Fibroblast of villous mesenchyme (primary cell): Measurements from ENCODE around the gene HTD2. TPM values are rescaled to one million over a fixed set of nuclear protein-coding genes. Genes with fewer than 3 reads are reported as not detected.

Source experiments
- DNase-seq: peaks from one replicate; pipeline ENCODE4 v3.0.0-alpha.2; 2010; ENCODE audit warnings: low read depth
- H3K4me3 ChIP-seq: 2 replicates; pipeline ENCODE4 v1.5.1; 2011; ENCODE audit warnings: low read depth, mild to moderate bottlenecking, low read length
- total RNA-seq: library from RNA; depleted of rRNA; stranded (reverse); fragments of >200 nt; gene quantifications from 2 replicates; pipeline ENCODE4 v1.2.3, GENCODE V29; 2012
- TF ChIP-seq, protein P1 (sequence below): IDR thresholded peaks from 2 replicates; pipeline ENCODE4 v1.5.1; 2012; ENCODE audit warnings: low read depth, mild to moderate bottlenecking, low read length; ENCODE audit not compliant: insufficient read depth

The HTD2 gene
- total RNA-seq, 1 donor, result 9.9 TPM

GRCh38 chr3:58340594-58341244, 34.4 kb downstream of the HTD2 start:
- H3K4me3 ChIP-seq, result no peak overlapping the region
- no peak for DNase-seq
- TF ChIP-seq, protein P1, sequence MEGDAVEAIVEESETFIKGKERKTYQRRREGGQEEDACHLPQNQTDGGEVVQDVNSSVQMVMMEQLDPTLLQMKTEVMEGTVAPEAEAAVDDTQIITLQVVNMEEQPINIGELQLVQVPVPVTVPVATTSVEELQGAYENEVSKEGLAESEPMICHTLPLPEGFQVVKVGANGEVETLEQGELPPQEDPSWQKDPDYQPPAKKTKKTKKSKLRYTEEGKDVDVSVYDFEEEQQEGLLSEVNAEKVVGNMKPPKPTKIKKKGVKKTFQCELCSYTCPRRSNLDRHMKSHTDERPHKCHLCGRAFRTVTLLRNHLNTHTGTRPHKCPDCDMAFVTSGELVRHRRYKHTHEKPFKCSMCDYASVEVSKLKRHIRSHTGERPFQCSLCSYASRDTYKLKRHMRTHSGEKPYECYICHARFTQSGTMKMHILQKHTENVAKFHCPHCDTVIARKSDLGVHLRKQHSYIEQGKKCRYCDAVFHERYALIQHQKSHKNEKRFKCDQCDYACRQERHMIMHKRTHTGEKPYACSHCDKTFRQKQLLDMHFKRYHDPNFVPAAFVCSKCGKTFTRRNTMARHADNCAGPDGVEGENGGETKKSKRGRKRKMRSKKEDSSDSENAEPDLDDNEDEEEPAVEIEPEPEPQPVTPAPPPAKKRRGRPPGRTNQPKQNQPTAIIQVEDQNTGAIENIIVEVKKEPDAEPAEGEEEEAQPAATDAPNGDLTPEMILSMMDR, result no peak

DNA sequence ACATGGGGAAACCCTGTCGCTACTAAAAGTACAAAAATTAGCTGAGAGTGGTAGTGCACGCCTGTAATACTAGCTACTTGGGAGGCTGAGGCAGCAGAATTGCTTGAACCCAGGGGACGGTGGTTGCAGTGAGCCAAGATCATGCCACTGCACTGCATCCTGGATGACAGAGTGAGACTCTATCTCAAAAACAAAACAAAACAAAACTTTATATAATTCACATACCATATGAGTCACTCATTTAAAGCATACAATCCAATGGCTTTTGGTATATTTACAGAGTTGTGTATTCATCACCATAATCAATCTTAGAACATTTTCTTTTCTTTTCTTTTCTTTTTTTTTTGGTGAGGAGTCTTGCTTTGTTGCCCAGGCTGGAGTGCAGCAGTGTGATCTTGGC, 35.1 kb downstream of the HTD2 start:
- TF ChIP-seq, protein P1, result no peak
- H3K4me3 ChIP-seq, result no peak overlapping the region
- DNase-seq, result no peak

- TF ChIP-seq, protein P1, result no peak
- DNase-seq, result no peak
- H3K4me3 ChIP-seq, result no peak overlapping the region
Observed at GRCh38 chr3:58342676-58343075, 36.4 kb downstream of the HTD2 start.

DNA sequence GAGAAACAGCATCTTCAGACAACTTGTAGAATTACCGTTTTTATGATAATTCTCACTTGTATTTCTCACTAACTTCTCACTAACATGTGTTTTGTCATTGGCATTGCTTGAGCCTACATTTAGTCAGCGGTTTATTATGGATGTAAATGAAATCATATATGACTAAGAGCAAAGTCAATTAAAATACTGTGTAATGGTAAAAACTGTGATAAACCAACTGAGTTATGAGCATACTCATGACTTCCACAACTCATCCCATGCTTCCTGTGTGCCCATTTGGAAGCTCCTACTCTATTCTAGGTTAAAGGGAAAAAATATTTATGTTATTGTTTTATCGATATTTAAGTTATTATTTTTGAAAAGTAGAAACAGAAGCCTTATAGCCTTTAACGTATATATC, 39.1 kb downstream of the HTD2 start:
- TF ChIP-seq, protein P1, result no peak
- no peak for DNase-seq
- no peak overlapping the region for H3K4me3 ChIP-seq

GRCh38 chr3:58346368-58346767, 40.0 kb downstream of the HTD2 start:
- no peak overlapping the region for H3K4me3 ChIP-seq
- TF ChIP-seq, protein P1, result no peak
- DNase-seq, result no peak

DNA sequence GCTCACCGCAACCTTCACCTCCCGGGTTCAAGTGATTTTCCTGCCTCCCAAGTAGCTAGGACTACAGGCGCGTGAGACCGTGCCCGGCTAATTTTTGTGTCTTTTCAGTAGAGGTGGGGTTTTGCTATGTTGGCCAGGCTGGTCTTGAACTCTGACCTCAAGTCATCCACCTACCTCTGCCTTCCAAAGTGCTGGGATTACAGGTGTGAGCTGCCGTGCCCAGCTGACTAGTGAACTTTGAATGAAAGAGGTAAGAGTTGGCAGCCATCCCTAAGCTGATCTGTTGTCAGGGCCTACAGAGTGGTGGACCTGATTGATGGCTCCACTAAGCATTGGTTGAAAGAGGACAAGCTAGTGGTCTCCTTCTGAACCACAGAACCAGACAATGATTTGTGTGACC, 41.7 kb downstream of the HTD2 start:
- TF ChIP-seq, protein P1, result no peak

More for the DNA sequence above, 41.7 kb downstream of the HTD2 start:
- no peak overlapping the region for H3K4me3 ChIP-seq
- no peak for DNase-seq
